ENCODE measurements around the gene CACNG8.
A peak's percentile ranks its signal among the peaks of the same experiment; 100 is the strongest.

Gene CACNG8

DNA sequence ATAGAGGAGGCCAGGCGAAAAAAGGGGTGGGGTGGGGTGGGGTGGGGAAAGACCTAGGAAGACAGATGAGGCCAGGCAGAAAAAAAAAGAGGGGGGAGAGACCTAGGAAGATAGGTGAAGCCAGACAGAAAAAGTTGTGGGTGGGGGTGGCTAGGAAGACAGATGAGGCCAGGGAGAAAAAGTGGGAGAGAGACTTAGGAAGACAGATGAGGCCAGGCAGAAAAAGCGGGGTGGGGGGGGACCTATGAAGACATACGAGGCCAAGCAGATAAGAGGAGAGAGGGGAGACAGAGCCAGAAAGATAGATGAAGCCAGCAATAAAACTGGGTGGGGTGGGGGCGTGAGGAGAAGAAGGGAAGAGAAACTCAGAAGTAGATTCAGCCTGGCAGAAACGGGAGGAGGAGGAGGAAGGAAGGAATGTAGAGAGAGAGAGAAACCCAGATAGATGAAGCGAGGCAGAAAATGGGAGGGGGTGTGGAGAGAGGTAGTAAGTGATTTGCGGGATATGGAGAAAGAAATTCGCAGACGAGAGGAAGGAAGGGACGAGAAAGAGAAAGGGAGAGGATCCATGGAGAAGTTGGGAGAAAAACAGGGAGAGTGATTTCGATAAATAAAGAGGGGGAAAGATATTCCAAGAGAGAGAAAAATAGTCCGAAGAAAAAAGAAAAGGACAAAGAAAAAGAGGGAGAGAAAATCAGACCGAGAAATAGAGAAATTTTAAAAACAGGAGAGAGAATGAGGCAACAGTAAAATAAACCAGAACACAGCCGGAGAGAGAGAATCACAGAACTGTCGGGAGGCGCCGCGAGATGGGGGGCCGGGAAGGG, 16.5 kb downstream of the CACNG8 start (continued):
- TF ChIP-seq, protein P1, sequence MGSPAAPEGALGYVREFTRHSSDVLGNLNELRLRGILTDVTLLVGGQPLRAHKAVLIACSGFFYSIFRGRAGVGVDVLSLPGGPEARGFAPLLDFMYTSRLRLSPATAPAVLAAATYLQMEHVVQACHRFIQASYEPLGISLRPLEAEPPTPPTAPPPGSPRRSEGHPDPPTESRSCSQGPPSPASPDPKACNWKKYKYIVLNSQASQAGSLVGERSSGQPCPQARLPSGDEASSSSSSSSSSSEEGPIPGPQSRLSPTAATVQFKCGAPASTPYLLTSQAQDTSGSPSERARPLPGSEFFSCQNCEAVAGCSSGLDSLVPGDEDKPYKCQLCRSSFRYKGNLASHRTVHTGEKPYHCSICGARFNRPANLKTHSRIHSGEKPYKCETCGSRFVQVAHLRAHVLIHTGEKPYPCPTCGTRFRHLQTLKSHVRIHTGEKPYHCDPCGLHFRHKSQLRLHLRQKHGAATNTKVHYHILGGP (tag by site-specific recombination; IDR thresholded peaks at IDR 0.05), result no peak
- 0 out of 2 replicates have a peak, but pooled peaks have one; percentile 2 for TF ChIP-seq ZNF354C (tag by site-specific recombination; IDR thresholded peaks at IDR 0.05; ENCODE audit: borderline replicate concordance, low read depth)
- TF ChIP-seq ZBTB7A (tag by site-specific recombination; IDR thresholded peaks at IDR 0.05; ENCODE audit: low read depth), result 0 out of 2 replicates have a peak, but pooled peaks have one; percentile 59
- TF ChIP-seq, protein P2, sequence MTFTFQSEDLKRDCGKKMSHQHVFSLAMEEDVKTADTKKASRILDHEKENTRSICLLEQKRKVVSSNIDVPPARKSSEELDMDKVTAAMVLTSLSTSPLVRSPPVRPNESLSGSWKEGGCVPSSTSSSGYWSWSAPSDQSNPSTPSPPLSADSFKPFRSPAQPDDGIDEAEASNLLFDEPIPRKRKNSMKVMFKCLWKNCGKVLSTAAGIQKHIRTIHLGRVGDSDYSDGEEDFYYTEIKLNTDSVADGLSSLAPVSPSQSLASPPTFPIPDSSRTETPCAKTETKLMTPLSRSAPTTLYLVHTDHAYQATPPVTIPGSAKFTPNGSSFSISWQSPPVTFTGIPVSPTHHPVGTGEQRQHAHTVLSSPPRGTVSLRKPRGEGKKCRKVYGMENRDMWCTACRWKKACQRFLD (tag by site-specific recombination; IDR thresholded peaks at IDR 0.05), result no peak
- TF ChIP-seq, protein P3, sequence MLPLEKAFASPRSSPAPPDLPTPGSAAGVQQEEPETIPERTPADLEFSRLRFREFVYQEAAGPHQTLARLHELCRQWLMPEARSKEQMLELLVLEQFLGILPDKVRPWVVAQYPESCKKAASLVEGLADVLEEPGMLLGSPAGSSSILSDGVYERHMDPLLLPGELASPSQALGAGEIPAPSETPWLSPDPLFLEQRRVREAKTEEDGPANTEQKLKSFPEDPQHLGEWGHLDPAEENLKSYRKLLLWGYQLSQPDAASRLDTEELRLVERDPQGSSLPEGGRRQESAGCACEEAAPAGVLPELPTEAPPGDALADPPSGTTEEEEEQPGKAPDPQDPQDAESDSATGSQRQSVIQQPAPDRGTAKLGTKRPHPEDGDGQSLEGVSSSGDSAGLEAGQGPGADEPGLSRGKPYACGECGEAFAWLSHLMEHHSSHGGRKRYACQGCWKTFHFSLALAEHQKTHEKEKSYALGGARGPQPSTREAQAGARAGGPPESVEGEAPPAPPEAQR (tag by site-specific recombination; IDR thresholded peaks at IDR 0.05), result peak; percentile 27; the same call in 1 of the 2 replicates
- TF ChIP-seq ZFHX2 (tag by site-specific recombination; conservative IDR thresholded peaks at IDR 0.05), result no peak
- peak; percentile 99 for TF ChIP-seq PRDM1 (tag by site-specific recombination; IDR thresholded peaks at IDR 0.05)
- TF ChIP-seq SCRT2 (tag by site-specific recombination; IDR thresholded peaks at IDR 0.05), result no peak
- no peak for TF ChIP-seq ZNF621 (tag by site-specific recombination; IDR thresholded peaks at IDR 0.05)
- no peak for TF ChIP-seq YY1 (tag by site-specific recombination; IDR thresholded peaks at IDR 0.05)
- no peak for TF ChIP-seq TCF7L2 (IDR thresholded peaks at IDR 0.05; ENCODE audit: borderline replicate concordance, low read depth, low read length)
- TF ChIP-seq, protein P4, sequence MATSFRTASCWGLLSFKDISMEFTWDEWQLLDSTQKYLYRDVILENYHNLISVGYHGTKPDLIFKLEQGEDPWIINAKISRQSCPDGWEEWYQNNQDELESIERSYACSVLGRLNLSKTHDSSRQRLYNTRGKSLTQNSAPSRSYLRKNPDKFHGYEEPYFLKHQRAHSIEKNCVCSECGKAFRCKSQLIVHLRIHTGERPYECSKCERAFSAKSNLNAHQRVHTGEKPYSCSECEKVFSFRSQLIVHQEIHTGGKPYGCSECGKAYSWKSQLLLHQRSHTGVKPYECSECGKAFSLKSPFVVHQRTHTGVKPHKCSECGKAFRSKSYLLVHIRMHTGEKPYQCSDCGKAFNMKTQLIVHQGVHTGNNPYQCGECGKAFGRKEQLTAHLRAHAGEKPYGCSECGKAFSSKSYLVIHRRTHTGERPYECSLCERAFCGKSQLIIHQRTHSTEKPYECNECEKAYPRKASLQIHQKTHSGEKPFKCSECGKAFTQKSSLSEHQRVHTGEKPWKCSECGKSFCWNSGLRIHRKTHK (tag by site-specific recombination; IDR thresholded peaks at IDR 0.05), result no peak
- peak; percentile 22; the same call in 1 of the 2 replicates for TF ChIP-seq GLI4 (tag by site-specific recombination; IDR thresholded peaks at IDR 0.05)
- TF ChIP-seq, protein P5, sequence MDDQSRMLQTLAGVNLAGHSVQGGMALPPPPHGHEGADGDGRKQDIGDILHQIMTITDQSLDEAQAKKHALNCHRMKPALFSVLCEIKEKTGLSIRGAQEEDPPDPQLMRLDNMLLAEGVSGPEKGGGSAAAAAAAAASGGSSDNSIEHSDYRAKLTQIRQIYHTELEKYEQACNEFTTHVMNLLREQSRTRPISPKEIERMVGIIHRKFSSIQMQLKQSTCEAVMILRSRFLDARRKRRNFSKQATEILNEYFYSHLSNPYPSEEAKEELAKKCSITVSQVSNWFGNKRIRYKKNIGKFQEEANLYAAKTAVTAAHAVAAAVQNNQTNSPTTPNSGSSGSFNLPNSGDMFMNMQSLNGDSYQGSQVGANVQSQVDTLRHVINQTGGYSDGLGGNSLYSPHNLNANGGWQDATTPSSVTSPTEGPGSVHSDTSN (CRISPR knock-in tag; IDR thresholded peaks at IDR 0.05), result no peak
- TF ChIP-seq SCRT1 (tag by site-specific recombination; IDR thresholded peaks at IDR 0.05; ENCODE audit: borderline replicate concordance), result no peak
- TF ChIP-seq ZNF248 (tag by site-specific recombination; IDR thresholded peaks at IDR 0.05), result 0 out of 2 replicates have a peak, but pooled peaks have one; percentile 10
- no peak for TF ChIP-seq ZNF23 (tag by site-specific recombination; IDR thresholded peaks at IDR 0.05; ENCODE audit: borderline replicate concordance)
- no peak for TF ChIP-seq ZNF175 (tag by site-specific recombination; IDR thresholded peaks at IDR 0.05)
- TF ChIP-seq ZNF335 (tag by site-specific recombination; conservative IDR thresholded peaks at IDR 0.05), result peak; percentile 75; the same call in 1 of the 2 replicates
- TF ChIP-seq, protein P6, sequence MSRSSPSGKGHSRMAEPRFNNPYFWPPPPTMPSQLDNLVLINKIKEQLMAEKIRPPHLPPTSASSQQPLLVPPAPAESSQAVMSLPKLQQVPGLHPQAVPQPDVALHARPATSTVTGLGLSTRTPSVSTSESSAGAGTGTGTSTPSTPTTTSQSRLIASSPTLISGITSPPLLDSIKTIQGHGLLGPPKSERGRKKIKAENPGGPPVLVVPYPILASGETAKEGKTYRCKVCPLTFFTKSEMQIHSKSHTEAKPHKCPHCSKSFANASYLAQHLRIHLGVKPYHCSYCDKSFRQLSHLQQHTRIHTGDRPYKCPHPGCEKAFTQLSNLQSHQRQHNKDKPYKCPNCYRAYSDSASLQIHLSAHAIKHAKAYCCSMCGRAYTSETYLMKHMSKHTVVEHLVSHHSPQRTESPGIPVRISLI (tag by site-specific recombination; IDR thresholded peaks at IDR 0.05), result no peak
- TF ChIP-seq, protein P7, sequence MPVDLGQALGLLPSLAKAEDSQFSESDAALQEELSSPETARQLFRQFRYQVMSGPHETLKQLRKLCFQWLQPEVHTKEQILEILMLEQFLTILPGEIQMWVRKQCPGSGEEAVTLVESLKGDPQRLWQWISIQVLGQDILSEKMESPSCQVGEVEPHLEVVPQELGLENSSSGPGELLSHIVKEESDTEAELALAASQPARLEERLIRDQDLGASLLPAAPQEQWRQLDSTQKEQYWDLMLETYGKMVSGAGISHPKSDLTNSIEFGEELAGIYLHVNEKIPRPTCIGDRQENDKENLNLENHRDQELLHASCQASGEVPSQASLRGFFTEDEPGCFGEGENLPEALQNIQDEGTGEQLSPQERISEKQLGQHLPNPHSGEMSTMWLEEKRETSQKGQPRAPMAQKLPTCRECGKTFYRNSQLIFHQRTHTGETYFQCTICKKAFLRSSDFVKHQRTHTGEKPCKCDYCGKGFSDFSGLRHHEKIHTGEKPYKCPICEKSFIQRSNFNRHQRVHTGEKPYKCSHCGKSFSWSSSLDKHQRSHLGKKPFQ (tag by site-specific recombination; IDR thresholded peaks at IDR 0.05), result no peak
- TF ChIP-seq BCL11B (tag by site-specific recombination; IDR thresholded peaks at IDR 0.05; ENCODE audit: low read depth), result no peak
- no peak for TF ChIP-seq ZNF561 (tag by site-specific recombination; IDR thresholded peaks at IDR 0.05; ENCODE audit: borderline replicate concordance)
- TF ChIP-seq ZNF2 (tag by site-specific recombination; IDR thresholded peaks at IDR 0.05), result no peak
- TF ChIP-seq, protein P8, sequence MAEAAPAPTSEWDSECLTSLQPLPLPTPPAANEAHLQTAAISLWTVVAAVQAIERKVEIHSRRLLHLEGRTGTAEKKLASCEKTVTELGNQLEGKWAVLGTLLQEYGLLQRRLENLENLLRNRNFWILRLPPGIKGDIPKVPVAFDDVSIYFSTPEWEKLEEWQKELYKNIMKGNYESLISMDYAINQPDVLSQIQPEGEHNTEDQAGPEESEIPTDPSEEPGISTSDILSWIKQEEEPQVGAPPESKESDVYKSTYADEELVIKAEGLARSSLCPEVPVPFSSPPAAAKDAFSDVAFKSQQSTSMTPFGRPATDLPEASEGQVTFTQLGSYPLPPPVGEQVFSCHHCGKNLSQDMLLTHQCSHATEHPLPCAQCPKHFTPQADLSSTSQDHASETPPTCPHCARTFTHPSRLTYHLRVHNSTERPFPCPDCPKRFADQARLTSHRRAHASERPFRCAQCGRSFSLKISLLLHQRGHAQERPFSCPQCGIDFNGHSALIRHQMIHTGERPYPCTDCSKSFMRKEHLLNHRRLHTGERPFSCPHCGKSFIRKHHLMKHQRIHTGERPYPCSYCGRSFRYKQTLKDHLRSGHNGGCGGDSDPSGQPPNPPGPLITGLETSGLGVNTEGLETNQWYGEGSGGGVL (tag by site-specific recombination; IDR thresholded peaks at IDR 0.05), result peak; percentile 91
- TF ChIP-seq ZNF433 (tag by site-specific recombination; IDR thresholded peaks at IDR 0.05; ENCODE audit: low read depth), result no peak

Measured in HEK293 (cell line).